ACC112 (cell line): ENCODE data around the gene VAMP3.

Source experiments
- H2AFZ ChIP-seq: fragments of 200-600 bp; sonication (generic); one replicate; pipeline ENCODE4 v1.6.0; 2017; ENCODE audit warnings: antibody characterized with exemption, low read length; ENCODE audit not compliant: unreplicated experiment
- H3K27ac ChIP-seq: fragments of 200-600 bp; sonication (generic); 2 replicates; pipeline ENCODE4 v1.5.1; 2014; ENCODE audit warnings: low read depth, mild to moderate bottlenecking, antibody characterized with exemption, low read length, moderate library complexity
- H3K27me3 ChIP-seq: fragments of 200-600 bp; sonication (generic); 2 replicates; pipeline ENCODE4 v1.6.1; 2014; ENCODE audit warnings: mild to moderate bottlenecking, antibody characterized with exemption, low read length, moderate library complexity, mixed read lengths; ENCODE audit not compliant: insufficient read depth
- H3K36me3 ChIP-seq: fragments of 200-600 bp; sonication (generic); 2 replicates; pipeline ENCODE4 v1.6.1; 2016; ENCODE audit warnings: mild to moderate bottlenecking, antibody characterized with exemption, low read length, moderate library complexity, mixed read lengths; ENCODE audit not compliant: insufficient read depth
- H3K4me1 ChIP-seq: fragments of 200-600 bp; sonication (generic); one replicate; pipeline ENCODE4 v1.6.1; 2016; ENCODE audit warnings: low read length, mixed read lengths; ENCODE audit not compliant: insufficient read depth, unreplicated experiment, control insufficient read depth
- H3K4me3 ChIP-seq: fragments of 200-600 bp; sonication (generic); 2 replicates; pipeline ENCODE4 v1.5.1; 2014; ENCODE audit warnings: mild to moderate bottlenecking, low read depth, low read length
- H3K79me2 ChIP-seq: fragments of 200-600 bp; sonication (generic); one replicate; pipeline ENCODE4 v1.6.0; 2016; ENCODE audit warnings: low read length; ENCODE audit not compliant: control insufficient read depth, unreplicated experiment, insufficient read depth

VAMP3 gene

GRCh38 chr1:7770997-7771822 is at the start of gene VAMP3:
TSS of gene VAMP3 (plus strand) at chr1:7771296. CDS start at chr1:7771384, 88 bp downstream.
- Histone ChIP-seq H3K4me3 (peak within 1 kb of the TSS; percentile 96), H3K27me3 (no peaks in the 10 kb centered on the region; the same call in 1 of the 2 replicates), H3K27ac (peak within 1 kb of the TSS; percentile 80)

GRCh38 chr1:7721940-7722669 is 49.0 kb upstream of the VAMP3 start:
- Histone ChIP-seq H3K27me3 (peaks cover 71% of the 10 kb centered on the region), H2AFZ (no peak overlapping the region), H3K27ac (no peak overlapping the region), H3K4me3 (no peak overlapping the region), H3K36me3 (no peaks in the 10 kb centered on the region), H3K79me2 (no peaks in the 10 kb centered on the region), H3K4me1 (no peaks in the 10 kb centered on the region)

More at GRCh38 chr1:7770997-7771822, at the start of gene VAMP3:
- Histone ChIP-seq H3K4me1 (peaks cover 5% of the 10 kb centered on the region), H2AFZ (peak within 1 kb of the TSS; percentile 98), H3K36me3 (peaks cover 14% of the 10 kb centered on the region), H3K79me2 (peaks cover 41% of the 10 kb centered on the region)

GRCh38 chr1:7722670-7723012 is 48.5 kb upstream of the VAMP3 start:
- Histone ChIP-seq H3K27me3 (peaks cover 70% of the 10 kb centered on the region), H3K4me3 (no peak overlapping the region), H2AFZ (no peak overlapping the region), H3K4me1 (no peaks in the 10 kb centered on the region), H3K36me3 (no peaks in the 10 kb centered on the region), H3K79me2 (no peaks in the 10 kb centered on the region), H3K27ac (no peak overlapping the region)

GRCh38 chr1:7726623-7727022 is 44.5 kb upstream of the VAMP3 start:
- Histone ChIP-seq H3K36me3 (no peaks in the 10 kb centered on the region), H2AFZ (no peak overlapping the region), H3K27ac (no peak overlapping the region), H3K79me2 (no peaks in the 10 kb centered on the region), H3K4me3 (no peak overlapping the region), H3K4me1 (no peaks in the 10 kb centered on the region), H3K27me3 (peaks cover 59% of the 10 kb centered on the region)

- no peak overlapping the region for H3K4me3 ChIP-seq
- no peak overlapping the region for H2AFZ ChIP-seq
- H3K27ac ChIP-seq: no peak overlapping the region
- peaks cover 60% of the 10 kb centered on the region for H3K27me3 ChIP-seq
- H3K4me1 ChIP-seq: no peaks in the 10 kb centered on the region
- H3K36me3 ChIP-seq: no peaks in the 10 kb centered on the region
- no peaks in the 10 kb centered on the region for H3K79me2 ChIP-seq
Observed at GRCh38 chr1:7727809-7728471, 43.2 kb upstream of the VAMP3 start.

- H3K27me3 ChIP-seq: peaks cover 56% of the 10 kb centered on the region
- no peak overlapping the region for H3K27ac ChIP-seq
Observed at GRCh38 chr1:7729761-7730160, 41.3 kb upstream of the VAMP3 start.

DNA sequence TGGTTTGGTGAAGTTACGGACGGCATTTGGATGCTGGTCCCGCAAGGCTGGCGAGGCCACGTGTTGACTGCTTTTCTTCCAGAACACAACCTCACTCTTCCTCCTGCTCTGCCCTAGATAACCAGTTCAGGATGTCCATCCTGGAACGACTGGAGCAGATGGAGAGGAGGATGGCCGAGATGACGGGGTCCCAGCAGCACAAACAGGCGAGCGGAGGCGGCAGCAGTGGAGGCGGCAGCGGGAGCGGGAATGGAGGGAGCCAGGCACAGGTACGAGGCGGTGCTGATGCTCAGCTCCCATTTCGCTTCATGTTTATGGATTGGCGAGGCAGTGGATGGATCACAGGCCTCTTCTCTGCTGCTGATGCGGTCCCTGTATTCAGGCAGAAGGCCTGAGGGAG is 38.8 kb upstream of the VAMP3 start:
- Histone ChIP-seq H3K36me3 (no peaks in the 10 kb centered on the region), H3K4me1 (no peaks in the 10 kb centered on the region), H3K4me3 (no peak overlapping the region), H2AFZ (no peak overlapping the region), H3K79me2 (no peaks in the 10 kb centered on the region), H3K27ac (no peak overlapping the region), H3K27me3 (peaks cover 64% of the 10 kb centered on the region)

More at GRCh38 chr1:7729761-7730160, 41.3 kb upstream of the VAMP3 start:
- Histone ChIP-seq H3K79me2 (no peaks in the 10 kb centered on the region), H3K4me1 (no peaks in the 10 kb centered on the region), H3K4me3 (no peak overlapping the region), H3K36me3 (no peaks in the 10 kb centered on the region), H2AFZ (no peak overlapping the region)

DNA sequence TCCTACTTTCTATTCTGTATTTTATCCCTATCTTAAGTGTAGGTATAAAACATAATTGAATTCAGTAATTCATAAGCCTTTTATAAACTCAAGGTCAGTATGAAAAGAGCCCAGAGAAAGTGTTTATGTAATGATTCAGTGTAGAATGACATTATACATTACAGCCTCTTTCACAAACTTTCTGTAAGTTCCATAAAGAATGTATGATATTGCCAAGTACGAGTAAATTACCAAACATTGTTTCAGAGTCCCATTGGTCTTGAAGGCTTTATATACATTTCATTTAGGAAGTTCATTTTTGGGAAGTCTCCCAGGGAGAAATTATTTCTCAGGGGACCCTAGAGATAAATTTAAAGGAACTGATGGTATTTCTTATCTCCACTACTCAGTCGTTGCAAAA is 37.8 kb upstream of the VAMP3 start:
- Histone ChIP-seq H3K27ac (no peak overlapping the region), H3K4me1 (no peaks in the 10 kb centered on the region), H2AFZ (no peak overlapping the region), H3K36me3 (no peaks in the 10 kb centered on the region), H3K27me3 (peaks cover 61% of the 10 kb centered on the region), H3K4me3 (no peak overlapping the region), H3K79me2 (no peaks in the 10 kb centered on the region)

DNA sequence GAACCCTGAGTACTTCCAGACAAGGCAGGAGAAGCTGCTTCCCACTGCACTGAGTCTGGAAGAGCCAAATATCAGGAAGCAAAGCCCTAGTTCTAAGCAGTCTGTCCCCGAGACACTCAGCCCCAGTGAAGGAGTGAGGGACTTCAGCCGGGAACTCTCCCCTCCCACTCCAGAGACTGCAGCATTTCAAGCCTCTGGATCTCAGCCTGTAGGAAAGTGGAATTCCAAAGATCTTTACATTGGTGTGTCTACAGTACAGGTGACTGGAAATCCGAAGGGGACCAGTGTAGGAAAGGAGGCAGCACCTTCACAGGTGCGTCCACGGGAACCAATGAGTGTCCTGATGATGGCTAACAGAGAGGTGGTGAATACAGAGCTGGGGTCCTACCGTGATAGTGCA is 33.1 kb upstream of the VAMP3 start:
- H3K4me1 ChIP-seq: no peaks in the 10 kb centered on the region
- H3K36me3 ChIP-seq: no peaks in the 10 kb centered on the region
- H3K79me2 ChIP-seq: no peaks in the 10 kb centered on the region
- no peak overlapping the region for H3K4me3 ChIP-seq
- H3K27me3 ChIP-seq: peaks cover 45% of the 10 kb centered on the region
- H2AFZ ChIP-seq: no peak overlapping the region
- H3K27ac ChIP-seq: no peak overlapping the region

DNA sequence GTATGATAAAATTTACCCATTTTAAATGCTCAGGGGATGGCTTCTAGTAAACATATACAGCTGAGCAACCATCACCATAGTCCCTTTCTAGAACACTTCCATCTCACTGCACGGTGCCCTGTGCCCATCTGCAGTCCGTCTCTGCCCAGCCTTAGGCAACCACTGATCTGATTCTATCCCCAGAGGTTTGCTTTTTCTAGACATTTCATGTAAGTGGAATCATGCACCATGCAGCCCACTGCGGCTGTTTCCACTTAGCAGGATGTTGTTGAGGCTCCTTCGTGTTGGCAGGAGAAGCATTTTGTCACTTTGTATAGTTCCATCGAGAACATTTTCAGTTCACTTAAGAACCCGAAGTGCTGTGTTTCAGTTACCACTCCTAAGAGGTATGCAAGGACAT is 27.8 kb upstream of the VAMP3 start:
- Histone ChIP-seq H2AFZ (no peak overlapping the region), H3K27ac (no peak overlapping the region), H3K27me3 (peaks cover 13% of the 10 kb centered on the region), H3K36me3 (no peaks in the 10 kb centered on the region), H3K79me2 (no peaks in the 10 kb centered on the region), H3K4me3 (no peak overlapping the region), H3K4me1 (no peaks in the 10 kb centered on the region)
